Activated CD4-positive, alpha-beta T cell treated with anti-CD3 and anti-CD28 coated beads, Interleukin-2, amount 10 ng/mL, durations not matched to agents 24 days and 14 days (primary cell): Measurements from ENCODE around the gene RAF1. TPM values are rescaled to one million over a fixed set of nuclear protein-coding genes. Genes with fewer than 3 reads are reported as not detected.

ENCODE experiments used
- DNase-seq: peaks from one replicate; pipeline ENCODE4 v3.0.0; 2022
- H3K27ac Mint-ChIP-seq: one replicate; pipeline ENCODE4 v1.8.0; 2022; ENCODE audit warnings: mild to moderate bottlenecking, mixed read lengths
- H3K27me3 Mint-ChIP-seq: one replicate; pipeline ENCODE4 v1.8.0; 2022; ENCODE audit warnings: mixed read lengths
- H3K36me3 Mint-ChIP-seq: one replicate; pipeline ENCODE4 v1.8.0; 2022; ENCODE audit warnings: low read depth, mild to moderate bottlenecking, mixed read lengths
- H3K4me1 Mint-ChIP-seq: one replicate; pipeline ENCODE4 v1.8.0; 2021; ENCODE audit warnings: mixed read lengths
- H3K4me3 Mint-ChIP-seq: one replicate; pipeline ENCODE4 v1.8.0; 2022; ENCODE audit warnings: mild to moderate bottlenecking, moderate library complexity, mixed read lengths
- H3K9me3 Mint-ChIP-seq: one replicate; pipeline ENCODE4 v1.8.0; 2021; ENCODE audit warnings: mixed read lengths
- intact Hi-C: fragments of 100-400 bp; cut with micrococcal nuclease; formaldehyde crosslinking; loops from one replicate; pipeline ENCODE4 v1.15.1; 2023
- total RNA-seq: library from RNA; stranded (reverse); gene quantifications from 2 replicates; pipeline ENCODE4 v1.2.3, GENCODE V29; 2022

RAF1 gene
- total RNA-seq, 1 donor from 2014 or later: 93.2 TPM

- Mint-ChIP-seq H3K4me3 (no peak overlapping the region), H3K27me3 (no peaks in the 10 kb centered on the region), H3K9me3 (peaks cover 13% of the 10 kb centered on the region), H3K27ac (no peak overlapping the region), H3K4me1 (peaks cover 9% of the 10 kb centered on the region), H3K36me3 (peaks cover 66% of the 10 kb centered on the region)
- no peak for DNase-seq
- intact Hi-C loops: no loop called here
These were observed 95.2 kb downstream of the RAF1 start for GRCh38 chr3:12568747-12569146.

GRCh38 chr3:12566976-12567375 lies 96.9 kb downstream of the RAF1 start:
- Mint-ChIP-seq H3K4me1 (peaks cover 10% of the 10 kb centered on the region), H3K36me3 (peaks cover 54% of the 10 kb centered on the region), H3K27ac (no peak overlapping the region), H3K4me3 (no peak overlapping the region), H3K27me3 (no peaks in the 10 kb centered on the region), H3K9me3 (peaks cover 13% of the 10 kb centered on the region)
- DNase-seq: no peak
- intact Hi-C loops: no loop called here

- peaks cover 37% of the 10 kb centered on the region for H3K4me1 Mint-ChIP-seq
These were observed 101.5 kb downstream of the RAF1 start for GRCh38 chr3:12562451-12562850.

GRCh38 chr3:12561397-12561796 lies 102.5 kb downstream of the RAF1 start:
- Mint-ChIP-seq H3K4me1 (peaks cover 40% of the 10 kb centered on the region), H3K27me3 (peaks cover under 1% of the 10 kb centered on the region)
- intact Hi-C loops: no loop called here

More at GRCh38 chr3:12562451-12562850, 101.5 kb downstream of the RAF1 start:
- DNase-seq: no peak
- intact Hi-C loops: no loop called here
- H3K4me3 Mint-ChIP-seq: no peak overlapping the region
- peaks cover 13% of the 10 kb centered on the region for H3K9me3 Mint-ChIP-seq
- H3K27me3 Mint-ChIP-seq: no peaks in the 10 kb centered on the region
- H3K27ac Mint-ChIP-seq: no peak overlapping the region
- peaks cover 21% of the 10 kb centered on the region for H3K36me3 Mint-ChIP-seq

GRCh38 chr3:12560505-12561190 lies 103.3 kb downstream of the RAF1 start:
- H3K4me3 Mint-ChIP-seq: no peak overlapping the region
- peaks cover 4% of the 10 kb centered on the region for H3K27me3 Mint-ChIP-seq

More at GRCh38 chr3:12561397-12561796, 102.5 kb downstream of the RAF1 start:
- peaks cover 10% of the 10 kb centered on the region for H3K9me3 Mint-ChIP-seq
- peaks cover 17% of the 10 kb centered on the region for H3K36me3 Mint-ChIP-seq
- H3K4me3 Mint-ChIP-seq: no peak overlapping the region
- no peak overlapping the region for H3K27ac Mint-ChIP-seq
- DNase-seq: no peak

GRCh38 chr3:12559520-12559919 lies 104.4 kb downstream of the RAF1 start:
- Mint-ChIP-seq H3K36me3 (peaks cover 7% of the 10 kb centered on the region), H3K4me3 (peak overlapping the region; percentile 35), H3K27me3 (peaks cover 9% of the 10 kb centered on the region), H3K9me3 (peaks cover under 1% of the 10 kb centered on the region), H3K4me1 (peaks cover 42% of the 10 kb centered on the region), H3K27ac (no peak overlapping the region)
- intact Hi-C loops: no loop called here
- no peak for DNase-seq

More at GRCh38 chr3:12560505-12561190, 103.3 kb downstream of the RAF1 start:
- no peak for DNase-seq
- Mint-ChIP-seq H3K4me1 (peaks cover 44% of the 10 kb centered on the region), H3K9me3 (peaks cover 5% of the 10 kb centered on the region), H3K36me3 (peaks cover 14% of the 10 kb centered on the region), H3K27ac (no peak overlapping the region)
- intact Hi-C loops: no loop called here

GRCh38 chr3:12558706-12559105 lies 105.2 kb downstream of the RAF1 start:
- Mint-ChIP-seq H3K27ac (no peak overlapping the region), H3K27me3 (peaks cover 16% of the 10 kb centered on the region), H3K4me1 (peaks cover 43% of the 10 kb centered on the region), H3K36me3 (peaks cover 3% of the 10 kb centered on the region), H3K4me3 (peak overlapping the region; percentile 98), H3K9me3 (no peaks in the 10 kb centered on the region)
- intact Hi-C loops: no loop called here
- no peak for DNase-seq

- intact Hi-C loops: loop anchor here (1.0 to 2.0 kb wide), 4 partner anchors 73 to 711 kb away; partner anchors contain the start of genes RAF1, RPL32, TAMM41 and TSEN2
- peaks cover 45% of the 10 kb centered on the region for H3K4me1 Mint-ChIP-seq
- H3K27me3 Mint-ChIP-seq: peaks cover 25% of the 10 kb centered on the region
- H3K36me3 Mint-ChIP-seq: peaks cover 3% of the 10 kb centered on the region
- H3K4me3 Mint-ChIP-seq: peak overlapping the region; percentile 98
- DNase-seq: no peak
- no peaks in the 10 kb centered on the region for H3K9me3 Mint-ChIP-seq
- peak overlapping the region; percentile 83 for H3K27ac Mint-ChIP-seq
These were observed 106.3 kb downstream of the RAF1 start for GRCh38 chr3:12557473-12558100.

- H3K9me3 Mint-ChIP-seq: no peaks in the 10 kb centered on the region
- peaks cover 44% of the 10 kb centered on the region for H3K4me1 Mint-ChIP-seq
- intact Hi-C loops: loop anchor here (1.0 to 2.0 kb wide), 4 partner anchors 73 to 710 kb away; partner anchors contain the start of genes RAF1, RPL32, TAMM41 and TSEN2
These were observed 107.0 kb downstream of the RAF1 start, which contains the start of gene MKRN2 for GRCh38 chr3:12556690-12557472. MKRN2 (plus strand) TSS chr3:12557087; CDS start chr3:12557151, 64 bp downstream.

GRCh38 chr3:12556314-12556689 lies 107.6 kb downstream of the RAF1 start:
- Mint-ChIP-seq H3K9me3 (no peaks in the 10 kb centered on the region), H3K27me3 (peaks cover 25% of the 10 kb centered on the region), H3K4me3 (peak overlapping the region; percentile 98), H3K36me3 (peaks cover 3% of the 10 kb centered on the region), H3K27ac (peak overlapping the region; percentile 91), H3K4me1 (peaks cover 42% of the 10 kb centered on the region)
- intact Hi-C loops: loop anchor here (2.0 kb wide), 2 partner anchors 284 to 710 kb away; partner anchors contain the start of genes RPL32 and TAMM41
- no peak for DNase-seq

More at GRCh38 chr3:12556690-12557472, 107.0 kb downstream of the RAF1 start, which contains the start of gene MKRN2:
- Mint-ChIP-seq H3K36me3 (peaks cover 3% of the 10 kb centered on the region), H3K4me3 (peak within 1 kb of the TSS; percentile 98), H3K27ac (peak within 1 kb of the TSS; percentile 91), H3K27me3 (peaks cover 25% of the 10 kb centered on the region)
- peak; percentile 96 for DNase-seq

GRCh38 chr3:12553921-12554391 lies 110.0 kb downstream of the RAF1 start:
- Mint-ChIP-seq H3K36me3 (peaks cover 3% of the 10 kb centered on the region), H3K27me3 (peaks cover 35% of the 10 kb centered on the region), H3K4me3 (peak overlapping the region; percentile 84), H3K27ac (no peak overlapping the region), H3K4me1 (peaks cover 27% of the 10 kb centered on the region), H3K9me3 (no peaks in the 10 kb centered on the region)
- intact Hi-C loops: no loop called here
- DNase-seq: peak; percentile 66

GRCh38 chr3:12549971-12550760 lies 113.8 kb downstream of the RAF1 start:
- intact Hi-C loops: no loop called here

GRCh38 chr3:12545473-12545791 lies 118.5 kb downstream of the RAF1 start, which contains the start of gene MKRN2OS:
MKRN2OS (minus strand) TSS chr3:12545499; CDS start chr3:12545464, 35 bp downstream.
- no peak for DNase-seq
- Mint-ChIP-seq H3K4me1 (no peaks in the 10 kb centered on the region), H3K27ac (no peak within 1 kb of the TSS), H3K9me3 (no peaks in the 10 kb centered on the region), H3K36me3 (peaks cover 2% of the 10 kb centered on the region), H3K27me3 (peaks cover 6% of the 10 kb centered on the region), H3K4me3 (no peak within 1 kb of the TSS)
- intact Hi-C loops: no loop called here

More at GRCh38 chr3:12549971-12550760, 113.8 kb downstream of the RAF1 start:
- Mint-ChIP-seq H3K27ac (no peak overlapping the region), H3K4me3 (no peak overlapping the region), H3K36me3 (no peaks in the 10 kb centered on the region), H3K27me3 (peaks cover 30% of the 10 kb centered on the region), H3K9me3 (no peaks in the 10 kb centered on the region), H3K4me1 (peaks cover 4% of the 10 kb centered on the region)
- no peak for DNase-seq
